Ovary (tissue), 9 donors: Measurements from ENCODE around the gene LMX1B. TPM values are rescaled to one million over a fixed set of nuclear protein-coding genes. Genes with fewer than 3 reads are reported as not detected.
"Not testable (repeated sequence)": the region's sequence is repeated elsewhere in the genome, so short reads cannot be mapped to it uniquely, and the experiment has no call there.

Experiments used
- DNase-seq, 5 donors: peaks; one replicate each; pipeline ENCODE4 v3.0.0-alpha.2; 2019 to 2020
- H3K27ac ChIP-seq, 2 donors: fragments of 200-600 bp; one replicate each; pipeline versions ENCODE4 v1.5.1 to v1.8.0; 2019 to 2022
- H3K27me3 ChIP-seq: fragments of 200-600 bp; one replicate; pipeline ENCODE4 v1.8.0; 2022
- H3K36me3 ChIP-seq: fragments of 200-600 bp; sonication (generic); one replicate; pipeline ENCODE4 v1.5.1; 2019
- H3K4me1 ChIP-seq: one replicate; pipeline ENCODE4 v1.8.1; 2013; ENCODE audit warnings: mild to moderate bottlenecking, moderate library complexity; ENCODE audit not compliant: insufficient read depth
- H3K4me3 ChIP-seq: fragments of 200-600 bp; sonication (generic); one replicate; pipeline ENCODE4 v1.5.1; 2017
- H3K9me3 ChIP-seq, 2 donors: fragments of 200-600 bp in 1 of 2; sonication (generic) in 1 of 2; one replicate each; pipeline versions ENCODE4 v1.5.1 to v1.8.1; 2013 to 2019; ENCODE audit warnings: mild to moderate bottlenecking in 1 of 2, moderate library complexity in 1 of 2
- CTCF ChIP-seq, 3 donors: fragments of 450-650 bp in 2 of 3; fragments of 200-600 bp in 1 of 3; IDR thresholded peaks; one replicate each; pipeline versions ENCODE4 v1.5.1 to v1.8.0; 2016 to 2022; ENCODE audit warnings: antibody characterized with exemption in 3 of 3, mild to moderate bottlenecking in 1 of 3
- EP300 ChIP-seq: sonication (generic); formaldehyde crosslinking; IDR thresholded peaks from one replicate; pipeline ENCODE4 v1.6.1; 2017; ENCODE audit warnings: antibody characterized with exemption
- POLR2A ChIP-seq: fragments of 450-650 bp; IDR thresholded peaks from one replicate; pipeline ENCODE4 v1.6.1; 2017; ENCODE audit warnings: antibody characterized with exemption, mild to moderate bottlenecking, moderate library complexity
- WGBS, 3 donors: extraction: QIAGEN DNeasy Blood & Tissue Kit in 1 of 3; methylation state at CpG; one replicate each; pipeline versions ENCODE4 v1.1.5 to v1.1.7; 2013 to 2017; 5-methylcytosine and 5-hydroxymethylcytosine counted together
- intact Hi-C, 4 donors: fragments of 100-400 bp; cut with DNase I; formaldehyde crosslinking; loops; one replicate each; pipeline versions ENCODE4 v1.11.0 to v1.15.1; 2022 to 2023
- polyA plus RNA-seq, 2 donors: library from polyadenylated mRNA; stranded (reverse); fragments of 200-250 nt in 1 of 2; fragments of 350-450 nt in 1 of 2; fragmentation: Illumina TruSeq in 1 of 2; extraction: RNeasy Lipid Tissue Mini Kit (QIAGEN cat#74804) in 1 of 2; gene quantifications; one replicate each; pipeline ENCODE4 v1.2.3, GENCODE V29; 2013 to 2014
- total RNA-seq, 7 donors: library from RNA; depleted of rRNA in 2 of 7; stranded (reverse); fragments of >200 nt in 2 of 7; fragmentation: NEBNext Ultra II Directional in 3 of 7; extraction: Animal tissue kit (Norgen Biotek cat#: 25700) in 3 of 7; gene quantifications; one replicate each; pipeline versions ENCODE4 v1.1.0 to v1.2.4, GENCODE V29; 2016 to 2023
- donor health status: DM: no; HTN: no; CAD: no; lungs with moderate emphysema.
- donor health status: DM: no; HTN: no; CAD: no.
- donor health status: Bipolar disorder and iron deficiency.
- donor health status: DM: yes; HTN: yes; CAD: no.
- donor health status: DM: no; HTN: no; CAD: no.
- donor health status: DM: yes; HTN: yes; CAD: no.

Gene LMX1B
- total and polyA plus RNA-seq, 9 donors: 0.08 to 0.20 TPM; not detected in 7

- TF ChIP-seq CTCF (IDR thresholded peaks at IDR 0.05): no peak
- no peak for TF ChIP-seq POLR2A
- TF ChIP-seq EP300: no peak
- intact Hi-C loops: no loop called here
- no peaks in the 10 kb centered on the region for H3K9me3 ChIP-seq
- no peaks in the 10 kb centered on the region for H3K36me3 ChIP-seq
- no peak for DNase-seq
- no peaks in the 10 kb centered on the region for H3K4me1 ChIP-seq
- H3K4me3 ChIP-seq: no peak overlapping the region
- H3K27ac ChIP-seq: no peak overlapping the region
- 41 to 56% (median 49%) methylated on average over 24 of the region's 24 CpGs for WGBS, 3 donors
- no peaks in the 10 kb centered on the region for H3K27me3 ChIP-seq
Measured at GRCh38 chr9:126650404-126651341, 36.9 kb downstream of the LMX1B start.

DNA sequence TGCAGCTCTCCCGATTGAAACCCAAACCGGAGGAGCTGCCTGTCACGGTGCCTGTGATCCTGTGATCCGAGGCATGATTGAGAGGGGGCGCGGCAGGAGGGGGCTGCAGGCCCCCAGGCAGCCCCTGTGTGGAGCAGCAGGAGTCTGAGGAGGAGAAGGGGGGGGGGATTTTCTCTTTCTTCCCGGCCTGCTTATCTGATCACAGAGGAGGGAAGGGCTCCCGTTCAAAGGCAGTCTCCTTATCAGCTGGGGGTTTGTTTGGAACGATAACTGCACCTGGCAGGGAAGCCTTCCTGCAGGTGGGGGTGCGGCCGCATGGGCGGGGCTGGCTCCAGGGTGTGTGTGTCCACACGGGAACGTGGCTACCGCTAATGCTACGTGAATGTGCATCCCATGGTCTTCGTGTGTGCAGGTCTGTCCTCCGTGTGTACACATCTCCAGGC, 38.4 kb downstream of the LMX1B start:
- WGBS, 3 donors: 18 to 23% (median 18%) methylated on average over 18 of the region's 18 CpGs
- Histone ChIP-seq H3K36me3 (no peaks in the 10 kb centered on the region), H3K27ac (no peak overlapping the region), H3K27me3 (no peaks in the 10 kb centered on the region), H3K9me3 (no peaks in the 10 kb centered on the region), H3K4me3 (no peak overlapping the region), H3K4me1 (no peaks in the 10 kb centered on the region)
- no peak for DNase-seq
- TF ChIP-seq CTCF (IDR thresholded peaks at IDR 0.05) (no peak), POLR2A (no peak), EP300 (no peak)
- intact Hi-C loops: no loop called here

DNA sequence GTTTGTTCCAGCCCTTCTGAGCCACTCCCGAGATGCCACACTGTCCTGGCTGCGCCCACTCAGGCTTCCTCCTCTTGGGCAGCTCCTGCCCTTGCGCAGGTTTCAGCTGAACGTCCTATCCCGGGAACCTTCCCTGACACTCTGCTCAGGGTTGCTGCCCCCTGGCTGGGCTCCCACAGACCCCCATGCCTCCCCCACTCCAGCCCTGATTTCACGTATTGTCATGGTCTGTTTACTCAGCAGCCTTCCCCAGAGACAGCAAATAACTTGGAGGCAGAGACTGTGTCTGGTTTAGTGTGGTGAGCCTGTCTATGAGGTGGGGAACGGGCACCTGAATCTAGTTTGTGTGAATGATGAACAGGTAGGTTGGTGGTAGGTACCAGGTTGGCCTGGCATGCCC, 40.4 kb downstream of the LMX1B start:
- Histone ChIP-seq H3K4me1 (no peaks in the 10 kb centered on the region), H3K27me3 (no peaks in the 10 kb centered on the region), H3K36me3 (no peaks in the 10 kb centered on the region), H3K4me3 (no peak overlapping the region), H3K9me3 (no peaks in the 10 kb centered on the region), H3K27ac (no peak overlapping the region)
- no peak for TF ChIP-seq POLR2A
- TF ChIP-seq CTCF (IDR thresholded peaks at IDR 0.05): no peak
- TF ChIP-seq EP300: no peak
- DNase-seq: no peak
- WGBS, 3 donors: 77 to 81% (median 80%) methylated on average over 7 of the region's 7 CpGs
- intact Hi-C loops: no loop called here

- intact Hi-C loops, H3K27me3 ChIP-seq, H3K36me3 ChIP-seq, DNase-seq, H3K9me3 ChIP-seq, H3K4me3 ChIP-seq, H3K27ac ChIP-seq, H3K4me1 ChIP-seq: not testable (repeated sequence)
- WGBS, 3 donors: 85 to 86% (median 85%) methylated on average over 4 of the region's 4 CpGs
Measured at GRCh38 chr9:126656214-126656613, 42.5 kb downstream of the LMX1B start.

DNA sequence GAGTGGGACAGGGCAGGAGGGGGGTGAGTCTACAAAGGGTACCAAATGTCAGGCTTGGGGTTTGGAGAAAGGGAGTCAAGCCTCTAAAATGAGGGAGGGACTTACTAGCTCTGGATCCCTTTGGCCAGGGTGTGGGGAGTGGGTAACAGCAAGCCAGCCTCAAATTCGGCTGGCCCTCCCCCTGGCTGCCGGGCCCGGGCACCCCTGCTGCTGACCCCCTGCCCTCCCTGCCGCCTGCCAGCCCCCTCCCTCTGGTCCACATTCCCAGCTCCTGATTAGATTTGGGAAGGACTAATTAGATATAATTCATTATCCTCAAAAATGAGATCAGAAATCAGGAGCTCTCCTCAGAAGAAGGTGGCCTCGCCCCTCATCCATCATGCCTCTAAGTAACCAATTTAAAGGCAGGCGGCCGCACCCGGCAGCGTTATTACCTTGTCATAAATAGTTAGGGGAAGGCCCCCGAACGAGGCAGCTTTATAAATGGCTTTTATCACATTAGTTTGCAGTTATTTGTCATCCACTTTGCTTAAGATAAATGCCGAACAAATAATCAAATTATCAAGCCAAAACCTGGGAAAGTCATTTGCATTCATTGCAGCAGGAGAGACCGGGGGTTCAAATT, 44.6 kb downstream of the LMX1B start:
- WGBS, 3 donors: 79 to 84% (median 81%) methylated on average over 13 of the region's 13 CpGs
- Histone ChIP-seq H3K36me3 (no peaks in the 10 kb centered on the region), H3K9me3 (no peaks in the 10 kb centered on the region), H3K4me1 (no peaks in the 10 kb centered on the region), H3K27ac (no peak overlapping the region), H3K4me3 (no peak overlapping the region), H3K27me3 (no peaks in the 10 kb centered on the region)
- TF ChIP-seq CTCF (IDR thresholded peaks at IDR 0.05) (no peak), EP300 (no peak), POLR2A (no peak)
- intact Hi-C loops: no loop called here
- no peak for DNase-seq
